RKO (cell line): ENCODE results near the gene ASPSCR1.

Experiments
- DNase-seq: peaks from one replicate; pipeline ENCODE4 v3.0.0-alpha.2; 2016; ENCODE audit warnings: low spot score

Gene ASPSCR1

DNA sequence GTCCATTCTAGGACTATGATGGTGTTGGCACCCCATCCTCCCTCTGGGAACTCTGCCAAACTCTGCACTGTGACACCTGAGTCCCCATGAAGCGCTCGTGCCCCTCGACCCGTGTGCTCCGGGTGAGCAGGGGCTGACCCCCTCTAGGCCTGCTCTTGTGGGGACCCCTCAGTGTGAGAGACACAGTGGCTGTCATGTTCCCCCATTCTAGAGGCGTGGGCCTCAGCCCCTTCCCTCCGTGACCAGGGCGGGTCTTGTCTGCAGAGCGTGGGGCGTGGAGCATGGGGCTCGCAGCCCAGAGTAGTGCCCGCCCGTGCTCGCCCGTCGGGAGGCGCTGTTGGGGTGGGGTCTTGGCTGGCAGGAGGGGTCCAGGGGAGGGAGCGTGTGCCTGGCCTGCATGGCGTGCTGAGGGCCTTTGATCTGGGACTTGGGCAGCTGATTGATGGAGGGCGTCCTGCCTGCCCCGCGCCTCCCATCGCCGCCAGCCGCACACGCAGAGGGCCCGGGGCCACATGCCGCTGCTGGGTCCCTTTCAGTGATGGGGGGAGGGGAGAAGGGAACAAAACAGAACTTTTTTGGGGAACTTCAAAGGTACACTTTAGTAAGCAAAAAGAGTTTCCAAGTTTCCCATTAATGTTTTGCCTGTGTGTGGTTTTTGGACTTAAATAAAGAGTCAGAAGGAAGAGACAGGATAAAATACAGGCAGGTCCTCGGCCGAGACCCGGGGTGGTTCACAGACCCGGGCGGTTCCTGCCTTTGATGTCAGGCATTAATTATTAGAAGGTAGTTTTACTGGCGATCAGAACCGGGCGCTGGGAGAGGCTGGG, 22.8 kb downstream of the ASPSCR1 start:
- no peak for DNase-seq

DNA sequence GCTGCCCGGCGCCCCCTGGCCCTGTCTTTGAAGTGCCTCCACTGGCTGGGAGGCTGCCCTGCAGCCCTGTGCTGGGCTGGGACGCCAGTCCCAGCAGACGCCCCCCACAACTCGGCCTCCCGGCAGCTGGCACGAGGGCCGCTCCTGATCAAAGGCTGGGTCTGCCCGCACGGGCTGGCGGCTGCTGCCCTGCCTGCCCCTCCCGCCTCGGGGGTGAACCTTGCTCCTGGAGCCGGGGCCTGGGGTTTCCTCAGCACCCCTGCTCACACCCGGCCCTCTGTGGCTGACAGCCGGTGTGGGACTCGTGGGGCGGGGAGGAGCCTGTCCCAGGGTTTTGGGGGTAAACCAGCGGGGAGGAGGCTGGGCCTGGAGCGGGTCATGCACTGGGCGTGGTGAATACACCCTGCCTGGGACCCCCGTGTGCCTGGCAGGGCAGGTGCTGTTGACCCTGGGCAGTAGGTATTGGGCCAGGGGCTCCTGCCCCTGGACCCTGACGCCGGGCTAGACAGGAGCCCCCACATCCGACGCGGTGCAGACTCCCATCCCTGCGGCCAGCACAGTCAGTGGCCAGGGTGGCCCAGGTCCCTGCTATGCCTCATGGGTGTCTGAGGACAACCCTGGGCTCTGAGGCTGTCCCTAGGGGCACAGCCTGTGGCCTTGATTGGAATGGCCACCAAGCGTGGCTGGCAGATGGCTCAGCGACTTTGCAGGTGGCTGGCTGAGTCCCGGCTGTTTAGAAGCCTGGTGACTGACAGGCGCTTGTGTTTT, 23.6 kb downstream of the ASPSCR1 start:
- no peak for DNase-seq

DNA sequence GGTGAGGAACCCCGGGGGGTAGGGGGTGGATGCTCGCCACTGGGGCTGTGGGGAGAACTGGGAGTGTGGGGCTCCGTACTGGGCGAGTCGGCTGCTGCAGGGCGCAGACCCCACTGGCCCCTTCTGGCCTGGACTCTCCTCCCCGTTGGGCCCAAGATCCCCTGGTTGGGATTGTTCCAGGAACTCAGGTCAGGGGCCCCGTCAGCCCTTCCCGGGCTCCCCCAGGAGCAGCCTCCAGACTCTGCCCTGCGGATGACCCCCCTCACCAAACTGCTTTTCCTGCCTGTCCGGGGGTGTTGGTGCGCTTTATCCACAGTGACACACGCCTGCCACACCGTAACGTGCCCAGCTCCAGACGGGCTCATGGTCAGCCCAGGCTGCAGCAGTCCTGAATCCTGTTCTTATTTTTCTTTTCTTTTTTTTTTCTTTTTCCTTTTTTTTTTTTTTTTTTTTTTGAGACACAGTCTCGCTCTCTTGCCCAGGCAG, 24.2 kb downstream of the ASPSCR1 start:
- no peak for DNase-seq

DNA sequence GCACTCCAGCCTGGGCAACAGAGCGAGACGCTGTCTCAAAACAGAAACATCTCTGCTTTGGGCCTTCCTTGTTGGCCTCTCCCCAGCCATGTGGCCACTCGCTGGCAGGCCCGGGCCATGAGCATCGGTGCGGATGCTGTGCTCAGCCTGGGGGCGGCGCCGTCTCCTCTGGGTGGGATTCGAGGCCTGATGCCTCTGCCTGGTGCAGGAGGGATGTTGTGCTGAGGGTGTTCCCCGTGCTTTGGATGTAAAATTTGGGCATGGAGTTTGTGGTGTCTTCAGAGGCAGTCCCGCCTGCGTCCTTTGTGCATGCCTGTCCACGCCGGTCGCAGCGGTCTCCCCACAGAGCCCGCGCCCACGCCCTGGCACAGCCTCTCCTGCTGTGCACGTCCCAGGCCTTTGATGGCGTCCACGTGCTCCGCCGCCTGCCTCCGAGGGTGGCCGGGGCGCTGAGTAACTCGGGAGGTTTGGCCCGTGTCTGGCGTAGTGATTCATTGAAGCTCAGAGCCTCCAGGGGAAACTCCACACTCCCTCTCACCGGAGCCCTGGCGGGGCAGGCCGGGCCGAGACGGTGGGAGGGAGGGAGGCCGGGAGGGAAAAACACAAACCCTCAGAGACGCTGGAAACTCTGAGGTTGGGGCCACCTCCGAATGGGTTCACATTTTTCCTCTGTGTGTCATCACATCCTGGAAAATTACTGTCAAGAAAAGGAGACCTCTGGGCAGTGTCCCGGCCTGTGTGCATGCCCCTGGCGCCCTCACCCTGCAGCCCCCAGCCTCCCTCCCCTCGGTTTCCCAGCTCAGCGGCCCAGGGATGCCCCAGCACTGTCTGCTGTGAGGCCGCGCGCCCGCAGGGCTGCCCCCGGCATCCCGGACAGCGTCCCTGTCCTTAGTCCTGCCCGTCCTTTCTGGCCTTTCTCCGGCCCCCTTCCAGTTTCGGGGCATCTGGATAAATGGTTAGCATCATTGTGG, 26.3 kb downstream of the ASPSCR1 start:
- DNase-seq = peak; percentile 93

DNA sequence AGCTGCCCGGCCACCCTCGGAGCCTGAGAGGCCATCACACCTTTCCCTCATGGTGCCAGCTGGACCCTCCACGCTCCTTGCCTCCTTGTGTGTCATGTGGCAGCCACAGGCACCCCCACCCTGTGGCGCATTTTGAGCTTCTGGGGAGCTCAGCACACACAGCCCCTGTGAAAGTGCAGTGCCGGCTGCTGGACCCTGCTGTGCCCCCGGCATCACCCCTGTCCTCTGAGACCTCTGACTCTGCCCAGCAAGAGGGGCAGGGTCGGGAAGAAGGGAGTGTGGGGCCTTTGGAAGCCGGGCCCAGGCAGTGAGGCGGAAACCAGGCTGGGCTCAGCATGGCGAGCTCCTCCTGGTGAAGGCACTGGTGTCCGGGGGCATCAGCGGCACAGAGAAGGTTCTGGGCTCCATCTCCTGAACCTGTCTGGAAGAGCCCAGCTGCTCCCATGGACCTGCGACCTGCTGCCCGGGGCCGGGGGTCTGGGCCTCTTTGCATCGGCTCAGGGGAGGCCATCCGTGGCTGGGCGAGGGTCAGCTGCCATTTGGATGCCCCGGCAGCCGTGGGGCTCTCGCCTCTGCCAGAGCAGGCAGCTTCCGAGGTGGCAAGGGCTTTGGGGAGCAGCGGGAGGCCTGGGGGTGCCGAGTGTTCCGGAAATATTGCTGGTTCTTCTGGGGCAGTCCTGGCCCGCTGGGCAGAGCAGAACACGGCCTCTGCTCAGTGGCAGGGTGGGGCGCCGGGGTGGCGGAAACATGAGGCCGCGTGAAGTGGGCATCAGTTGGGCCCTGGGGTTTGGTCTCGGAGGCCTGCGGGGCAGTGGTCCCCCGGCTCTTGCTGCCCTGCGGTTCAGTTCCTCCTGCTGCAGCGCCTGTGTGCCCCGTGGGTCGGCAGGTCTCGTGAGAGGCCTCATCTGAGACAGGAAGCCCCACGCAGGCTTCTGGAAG, 27.4 kb downstream of the ASPSCR1 start:
- no peak for DNase-seq

DNA sequence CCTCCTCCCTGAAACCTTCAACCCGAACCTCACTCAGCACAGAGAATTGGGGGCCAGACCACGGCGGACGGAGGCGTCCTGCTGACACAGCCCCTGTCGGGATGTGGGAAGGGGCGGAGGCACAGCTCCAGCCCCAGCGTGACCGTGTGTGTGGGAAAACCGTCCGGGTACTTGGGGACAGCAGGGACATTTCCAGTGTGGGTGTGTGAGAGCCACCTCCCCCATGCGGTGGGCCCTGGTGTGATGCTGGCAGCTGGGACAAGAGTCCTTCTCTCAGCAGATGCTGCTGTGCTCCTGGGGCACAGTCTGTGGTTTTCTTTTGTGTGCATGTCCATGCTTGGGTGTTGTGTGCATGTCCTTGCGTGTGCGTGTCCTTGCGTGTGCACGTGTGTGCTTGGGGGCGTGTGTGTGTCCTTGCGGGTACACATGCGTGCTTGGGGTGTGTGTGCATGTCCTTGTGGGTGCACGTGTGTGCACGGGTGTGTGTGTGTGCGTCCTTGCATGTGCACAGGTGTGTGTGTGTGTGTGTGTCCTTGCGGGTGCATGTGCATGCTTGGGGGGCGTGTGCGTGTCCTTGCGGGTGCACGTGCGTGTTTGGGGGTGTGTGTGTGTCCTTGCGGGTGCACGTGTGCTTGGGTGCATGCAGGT, 28.4 kb downstream of the ASPSCR1 start:
- DNase-seq = no peak

DNA sequence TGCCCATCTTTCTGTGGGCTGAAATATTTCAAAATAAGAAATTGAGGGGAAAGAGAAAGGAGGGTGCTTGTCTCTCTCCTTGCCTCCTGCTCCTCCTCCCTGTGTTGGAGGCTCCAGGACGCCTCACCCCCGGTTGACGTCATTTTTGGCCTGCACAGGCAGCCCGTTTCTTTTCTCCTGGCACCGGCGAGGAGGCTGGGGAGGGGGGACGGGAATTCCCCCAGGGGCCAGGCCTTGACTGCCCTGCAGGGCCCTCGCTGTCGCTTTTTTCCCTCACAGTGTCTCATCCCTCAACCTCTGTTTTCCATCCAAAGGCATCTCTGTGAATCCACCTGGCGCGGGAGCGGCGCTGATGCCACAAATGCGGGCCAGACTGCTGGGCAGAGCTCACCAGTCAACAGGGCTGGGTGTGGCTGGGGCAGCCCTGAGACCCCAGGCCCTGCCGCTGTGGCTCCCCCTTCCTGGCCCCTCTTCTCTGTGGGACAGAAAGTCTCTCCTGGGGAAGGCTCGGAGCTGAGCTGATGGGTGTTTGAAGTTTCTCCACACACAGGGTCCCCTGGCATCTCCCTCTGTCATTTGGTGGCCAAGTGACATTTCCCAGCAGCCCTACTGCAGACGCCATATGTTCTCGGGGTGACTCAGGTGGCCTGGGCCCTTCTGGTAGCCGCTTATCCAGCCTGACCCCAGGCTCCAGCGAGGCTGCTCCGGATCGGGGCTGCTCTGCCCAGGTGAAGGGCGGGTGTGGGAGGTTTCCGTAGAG, 29.2 kb downstream of the ASPSCR1 start:
- no peak for DNase-seq

DNA sequence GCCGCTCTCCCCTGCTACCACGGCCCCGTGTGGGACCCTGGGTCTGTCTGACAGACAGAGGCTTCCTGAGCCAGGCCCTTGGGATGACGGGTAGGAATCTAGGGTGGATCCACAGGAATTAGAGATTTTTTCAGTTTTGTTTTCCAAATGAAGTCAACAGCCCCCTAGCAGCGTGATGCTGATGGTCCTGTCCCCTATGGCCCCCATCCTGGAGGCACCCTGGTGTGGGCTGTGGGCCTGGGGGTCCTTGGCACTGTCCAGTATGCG, 29.7 kb downstream of the ASPSCR1 start:
- no peak for DNase-seq

DNA sequence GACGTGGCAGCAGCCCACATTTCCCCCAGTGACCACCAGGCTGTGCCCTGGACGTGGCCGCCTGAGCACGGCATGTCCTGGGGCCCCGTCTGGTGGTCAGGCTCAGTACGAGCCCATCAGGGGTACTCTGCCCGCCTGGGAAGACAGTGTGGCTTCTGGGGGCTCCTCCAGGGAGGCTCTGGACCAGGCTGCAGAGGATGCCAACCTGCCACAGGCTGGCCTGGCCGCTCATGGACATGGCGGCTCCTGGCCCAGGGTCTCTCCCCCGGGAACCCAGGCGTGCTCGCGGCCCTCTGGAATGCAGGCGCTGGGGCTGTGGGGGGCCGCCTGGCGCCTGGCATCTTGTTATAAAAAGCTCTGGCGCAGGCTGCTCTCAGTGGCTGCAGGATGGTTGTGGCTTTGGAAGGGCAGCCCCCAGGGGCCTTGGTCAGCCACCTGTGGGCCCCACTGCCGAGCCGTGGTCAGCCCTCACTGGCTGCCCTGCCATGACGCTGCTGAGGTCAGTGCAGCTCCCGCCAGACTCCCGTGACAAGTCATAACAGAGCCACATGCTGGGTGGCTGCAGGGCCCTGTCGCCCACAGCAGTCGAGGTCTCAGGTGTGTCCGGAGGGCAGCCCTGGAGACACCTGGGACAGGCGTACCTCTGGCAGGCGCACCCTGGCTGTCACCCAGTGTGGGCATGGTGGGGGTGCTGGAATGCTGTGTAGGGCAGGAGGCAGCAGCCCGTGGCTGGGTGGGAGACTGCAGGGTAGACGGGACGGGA, 30.2 kb downstream of the ASPSCR1 start:
- DNase-seq = no peak

DNA sequence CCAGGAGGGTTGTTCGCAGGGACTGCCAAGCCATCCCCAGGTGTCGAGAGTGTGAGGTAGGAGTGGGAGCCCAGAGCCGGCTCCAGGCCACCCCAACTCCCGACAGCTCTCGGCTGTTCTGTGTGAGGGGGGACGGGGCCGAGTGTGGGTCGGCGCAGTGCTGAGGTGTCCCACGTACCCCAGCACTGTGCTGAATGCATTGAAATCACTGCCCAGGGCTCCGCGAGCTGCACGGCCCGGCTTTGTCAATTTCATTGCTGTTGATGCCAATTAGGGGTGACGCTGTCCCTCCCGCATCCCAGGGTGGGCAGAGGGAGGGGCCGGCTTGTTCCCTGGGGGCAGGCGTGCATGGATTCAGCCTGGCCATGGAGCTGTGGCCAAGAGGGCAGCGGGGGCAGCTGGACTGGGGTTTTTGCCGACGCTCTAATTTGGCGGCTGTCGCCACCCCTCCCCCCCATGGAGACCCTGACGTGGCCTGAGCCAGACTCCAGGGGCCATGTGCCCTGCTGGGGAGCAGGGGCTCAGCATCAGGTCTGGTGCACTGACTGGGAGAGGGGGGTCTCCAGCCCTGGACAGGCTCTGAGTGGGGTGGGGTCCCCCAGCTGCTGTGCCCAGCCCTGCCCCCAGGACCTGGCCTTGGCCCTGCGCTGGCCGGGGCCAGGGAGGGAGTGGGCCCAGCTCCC, 31.0 kb downstream of the ASPSCR1 start:
- DNase-seq = no peak

DNA sequence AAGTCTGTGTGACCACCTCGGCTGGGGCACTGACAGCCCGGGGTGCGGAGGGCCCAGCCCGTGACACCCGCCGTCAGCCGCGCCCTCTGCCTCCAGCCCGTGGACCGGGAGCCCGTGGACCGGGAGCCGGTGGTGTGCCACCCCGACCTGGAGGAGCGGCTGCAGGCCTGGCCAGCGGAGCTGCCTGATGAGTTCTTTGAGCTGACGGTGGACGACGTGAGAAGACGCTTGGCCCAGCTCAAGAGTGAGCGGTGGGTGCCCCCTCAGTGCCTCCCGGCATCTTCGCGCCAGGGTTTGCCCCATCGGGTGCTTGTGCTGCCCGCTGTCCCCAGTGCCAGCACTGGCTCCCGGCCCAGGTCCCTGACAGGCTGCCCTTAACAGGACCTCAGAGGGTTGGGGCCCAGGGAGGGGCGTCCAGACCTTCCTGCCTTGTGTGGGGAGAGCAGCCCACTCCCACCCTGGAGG, 31.5 kb downstream of the ASPSCR1 start:
- DNase-seq = no peak

DNA sequence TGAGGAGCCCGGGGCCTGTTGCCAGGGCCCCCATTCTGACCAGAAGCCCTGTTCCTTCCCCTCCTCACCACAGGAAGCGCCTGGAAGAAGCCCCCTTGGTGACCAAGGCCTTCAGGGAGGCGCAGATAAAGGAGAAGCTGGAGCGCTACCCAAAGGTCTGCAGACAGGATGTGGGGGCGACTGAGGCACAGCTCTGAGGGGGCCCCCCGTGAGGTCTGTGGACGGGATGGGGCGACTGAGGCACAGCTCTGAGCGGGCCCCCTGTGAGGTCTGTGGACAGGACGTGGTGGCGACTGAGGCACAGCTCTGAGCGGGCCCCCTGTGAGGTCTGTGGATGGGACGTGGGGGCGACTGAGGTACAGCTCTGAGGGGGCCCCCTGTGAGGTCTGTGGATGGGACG, 32.0 kb downstream of the ASPSCR1 start:
- no peak for DNase-seq

DNA sequence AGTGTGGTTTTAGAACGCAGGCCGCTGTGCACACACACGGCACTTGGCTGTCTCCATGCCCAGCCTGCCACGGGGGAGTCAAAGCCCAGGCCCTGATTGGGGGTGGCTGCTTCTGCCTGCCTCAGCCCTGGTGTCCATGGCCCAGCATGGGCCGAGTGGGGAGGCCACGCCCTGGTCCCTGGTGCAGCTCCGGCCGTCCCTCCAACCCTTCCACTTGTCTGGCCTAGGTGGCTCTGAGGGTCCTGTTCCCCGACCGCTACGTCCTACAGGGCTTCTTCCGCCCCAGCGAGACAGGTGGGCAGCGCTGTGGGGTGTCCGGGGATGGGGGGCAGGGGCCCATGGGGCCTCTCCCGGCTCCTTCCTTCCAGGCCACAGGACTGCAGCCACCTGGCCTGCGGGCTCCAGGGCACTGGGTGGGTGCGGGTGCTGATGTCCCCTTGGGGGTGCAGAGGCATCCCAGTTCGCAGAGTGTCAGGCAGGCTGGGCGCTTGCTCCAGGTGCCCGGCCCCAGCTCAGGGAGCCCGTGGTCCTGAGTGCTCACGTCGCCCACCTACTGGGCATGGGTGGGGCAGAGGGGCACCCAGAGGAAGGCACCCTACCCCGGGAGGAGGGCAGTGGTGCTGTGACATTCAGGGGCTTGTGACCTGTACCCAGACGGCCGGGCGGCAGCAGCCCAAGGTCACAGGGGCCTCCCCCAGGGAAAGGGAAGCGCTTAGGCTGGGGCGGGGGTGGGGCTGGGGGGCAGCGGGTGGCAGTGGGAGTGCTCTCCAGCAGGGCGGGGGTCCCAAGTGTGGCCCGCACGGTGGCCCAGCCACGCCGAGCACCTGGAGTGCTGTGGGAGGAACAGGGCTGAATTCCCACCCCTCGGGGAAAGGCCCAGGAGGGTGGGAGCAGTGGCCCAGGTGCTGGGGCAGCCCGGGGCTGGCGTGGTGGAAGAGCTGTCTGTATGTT, 33.4 kb downstream of the ASPSCR1 start:
- DNase-seq = no peak

DNA sequence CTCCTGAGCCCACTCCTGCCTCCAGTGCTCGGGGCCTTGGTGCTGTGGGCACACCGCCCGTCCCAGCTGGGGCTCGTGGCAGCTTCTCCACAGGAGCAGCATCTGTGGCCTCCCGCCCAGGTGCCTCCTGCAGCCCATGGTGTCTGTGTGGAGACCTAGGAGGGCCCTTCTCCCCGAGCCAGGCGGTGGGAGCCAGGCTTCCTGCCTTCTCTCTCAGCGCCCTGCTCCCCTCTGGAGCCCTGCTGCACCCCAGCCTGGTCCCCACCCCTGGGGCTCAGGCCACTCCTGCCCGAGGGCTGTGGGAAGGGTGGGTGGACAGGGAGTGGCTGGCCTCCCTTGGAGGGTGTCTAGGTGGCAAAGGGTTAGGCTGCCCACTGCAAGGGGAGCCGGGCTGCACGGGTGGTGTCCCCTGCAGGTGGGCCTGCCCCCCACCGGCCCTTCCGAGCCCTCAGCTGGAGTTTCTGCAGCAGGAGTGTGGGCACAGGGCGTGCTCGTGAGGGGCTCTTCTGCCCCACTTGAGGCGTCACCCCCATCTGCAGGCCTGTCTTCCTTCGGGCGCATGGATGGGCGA, 34.3 kb downstream of the ASPSCR1 start:
- no peak for DNase-seq

DNA sequence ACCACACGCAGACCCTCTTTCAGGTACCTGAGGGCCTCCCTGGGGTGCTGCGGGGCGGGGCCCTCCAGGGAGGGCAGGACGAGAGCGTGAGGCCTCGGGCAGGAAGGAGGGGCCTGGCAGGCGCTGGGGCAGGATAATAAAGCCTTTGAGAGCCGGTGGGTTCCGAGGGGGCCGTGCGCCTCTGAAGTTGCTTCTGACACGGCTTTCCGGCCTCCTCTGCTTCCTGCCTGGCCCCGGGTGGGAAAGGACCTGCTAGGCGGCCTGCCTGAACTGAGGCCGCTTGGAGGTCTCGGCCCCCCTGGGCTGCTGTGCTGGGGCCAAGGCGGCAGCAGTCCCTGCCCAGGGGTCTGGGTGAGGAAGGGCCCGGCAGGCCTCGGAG, 34.8 kb downstream of the ASPSCR1 start:
- DNase-seq = no peak

DNA sequence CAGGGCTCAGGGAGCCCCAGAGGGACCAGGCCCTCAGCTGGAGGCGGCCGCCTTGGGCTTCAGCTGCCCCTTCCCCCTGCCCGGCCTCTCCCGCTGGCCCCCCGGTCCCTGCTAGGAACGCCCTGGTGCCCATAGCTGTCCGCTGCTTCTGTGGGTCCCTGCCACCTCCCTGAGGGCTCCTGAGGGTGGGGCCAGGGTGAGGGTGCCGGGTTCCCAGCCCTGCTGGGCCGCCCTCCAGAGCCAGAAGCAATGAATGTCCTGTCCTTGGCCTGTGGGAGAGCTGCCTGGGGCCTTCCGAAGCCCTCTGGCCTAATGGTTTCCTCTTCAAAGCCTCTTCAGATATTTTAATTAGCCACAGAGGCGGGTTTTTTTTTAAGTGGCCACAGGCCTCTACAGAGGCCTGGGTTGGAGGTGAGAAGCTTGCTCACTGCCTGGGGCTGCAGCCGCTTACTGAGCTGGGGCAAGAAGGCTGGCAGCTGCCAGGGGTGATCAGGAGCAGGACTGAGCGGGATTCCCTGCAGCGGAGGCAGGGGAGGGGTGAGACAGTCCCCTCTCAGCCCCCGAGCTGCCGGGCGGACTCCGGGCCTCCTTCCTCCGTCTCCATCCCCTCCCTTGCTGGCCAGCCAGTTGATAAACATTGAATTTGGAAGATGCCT, 35.3 kb downstream of the ASPSCR1 start:
- no peak for DNase-seq

DNA sequence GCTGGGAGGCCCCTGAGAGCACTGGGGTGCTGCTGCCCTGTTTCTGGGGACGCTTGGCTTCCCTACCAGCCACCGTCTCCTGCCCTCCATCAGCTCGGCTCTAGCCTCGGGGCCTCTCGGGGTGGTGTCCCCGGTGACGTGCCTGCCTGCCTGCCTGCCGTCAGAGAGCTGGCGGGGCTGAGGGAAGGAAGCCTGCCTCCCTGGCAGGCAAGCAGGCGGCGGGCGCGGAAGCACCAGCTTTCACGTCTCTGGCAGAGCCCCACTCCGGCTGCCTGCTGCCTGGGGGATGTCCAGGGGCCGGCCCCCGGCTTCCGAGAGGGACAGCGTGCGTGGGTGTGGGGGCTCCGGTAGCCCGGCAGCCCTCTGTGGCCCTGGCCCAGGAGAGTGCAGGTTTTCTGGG, 35.9 kb downstream of the ASPSCR1 start:
- no peak for DNase-seq
